Measurements from ENCODE around the gene FZD2.

FZD2 gene

DNA sequence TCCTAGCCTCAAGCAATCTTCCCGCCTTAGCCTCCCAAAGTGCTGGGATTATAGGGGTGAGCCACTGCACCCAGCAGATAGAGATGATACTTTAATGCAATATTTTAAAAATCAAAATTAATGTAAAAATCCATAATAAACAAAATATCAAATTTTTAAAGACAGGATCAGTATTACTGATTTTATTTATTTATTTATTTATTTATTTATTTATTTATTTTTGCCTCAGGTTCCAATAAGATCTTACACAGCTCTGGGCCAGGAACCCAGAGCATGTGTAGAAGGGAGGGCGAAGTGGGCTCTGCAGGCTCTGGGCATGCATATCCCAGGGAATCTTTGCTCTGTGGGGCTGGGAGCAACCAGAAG lies 41.6 kb downstream of the FZD2 start:
- H3K27ac ChIP-seq, result no peak overlapping the region

DNA sequence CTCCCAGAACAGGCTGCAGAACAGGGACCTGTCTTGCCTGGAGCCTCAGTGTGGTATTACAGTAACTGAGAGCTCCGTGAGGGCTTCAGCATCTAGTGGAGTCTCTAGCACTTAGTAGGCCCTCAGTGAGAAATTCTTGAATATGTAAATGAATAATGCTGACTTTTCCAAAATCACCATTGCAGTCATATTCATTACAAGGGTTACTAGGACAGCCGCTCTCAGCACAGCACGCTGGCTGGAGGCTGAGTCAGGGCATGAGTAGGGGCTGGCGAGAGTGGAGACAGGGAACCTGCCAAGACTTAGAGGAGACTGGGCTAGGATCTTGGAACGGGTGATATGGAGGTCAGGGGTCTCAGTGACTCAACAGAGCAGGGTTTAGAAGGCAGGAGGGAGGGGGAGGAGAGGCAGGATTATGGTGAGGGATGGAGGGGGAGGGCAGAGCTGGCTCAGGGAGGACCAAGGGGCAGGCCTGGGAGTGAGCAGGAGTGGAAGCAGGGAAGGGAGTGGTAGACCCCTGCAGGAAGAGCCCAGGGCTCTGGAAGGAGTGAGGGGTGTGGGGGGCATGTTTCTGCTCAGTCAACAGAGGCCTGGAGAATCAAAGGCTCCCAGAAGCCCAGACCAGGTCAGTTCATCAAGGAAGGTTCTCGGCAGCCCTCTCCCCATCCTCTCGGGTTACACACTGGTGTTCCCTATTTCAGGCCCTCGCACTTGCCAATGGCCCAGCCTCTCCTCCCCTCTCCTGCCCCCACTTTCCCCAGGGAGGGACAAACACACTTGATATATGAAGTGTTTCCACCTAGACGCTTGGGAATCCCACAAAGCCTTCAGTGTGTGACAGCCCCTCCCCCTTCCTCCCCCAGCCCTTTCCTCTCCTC lies 42.3 kb downstream of the FZD2 start:
- TF ChIP-seq, protein P1, sequence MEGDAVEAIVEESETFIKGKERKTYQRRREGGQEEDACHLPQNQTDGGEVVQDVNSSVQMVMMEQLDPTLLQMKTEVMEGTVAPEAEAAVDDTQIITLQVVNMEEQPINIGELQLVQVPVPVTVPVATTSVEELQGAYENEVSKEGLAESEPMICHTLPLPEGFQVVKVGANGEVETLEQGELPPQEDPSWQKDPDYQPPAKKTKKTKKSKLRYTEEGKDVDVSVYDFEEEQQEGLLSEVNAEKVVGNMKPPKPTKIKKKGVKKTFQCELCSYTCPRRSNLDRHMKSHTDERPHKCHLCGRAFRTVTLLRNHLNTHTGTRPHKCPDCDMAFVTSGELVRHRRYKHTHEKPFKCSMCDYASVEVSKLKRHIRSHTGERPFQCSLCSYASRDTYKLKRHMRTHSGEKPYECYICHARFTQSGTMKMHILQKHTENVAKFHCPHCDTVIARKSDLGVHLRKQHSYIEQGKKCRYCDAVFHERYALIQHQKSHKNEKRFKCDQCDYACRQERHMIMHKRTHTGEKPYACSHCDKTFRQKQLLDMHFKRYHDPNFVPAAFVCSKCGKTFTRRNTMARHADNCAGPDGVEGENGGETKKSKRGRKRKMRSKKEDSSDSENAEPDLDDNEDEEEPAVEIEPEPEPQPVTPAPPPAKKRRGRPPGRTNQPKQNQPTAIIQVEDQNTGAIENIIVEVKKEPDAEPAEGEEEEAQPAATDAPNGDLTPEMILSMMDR (IDR thresholded peaks at IDR 0.05), result no peak
- TF ChIP-seq ZFX (IDR thresholded peaks at IDR 0.05; ENCODE audit: borderline replicate concordance), result no peak
- no peak overlapping the region for H3K27ac ChIP-seq

More for the DNA sequence above, 41.6 kb downstream of the FZD2 start:
- no peak for TF ChIP-seq ZFX (IDR thresholded peaks at IDR 0.05; ENCODE audit: borderline replicate concordance)
- TF ChIP-seq, protein P1 (IDR thresholded peaks at IDR 0.05), result no peak

DNA sequence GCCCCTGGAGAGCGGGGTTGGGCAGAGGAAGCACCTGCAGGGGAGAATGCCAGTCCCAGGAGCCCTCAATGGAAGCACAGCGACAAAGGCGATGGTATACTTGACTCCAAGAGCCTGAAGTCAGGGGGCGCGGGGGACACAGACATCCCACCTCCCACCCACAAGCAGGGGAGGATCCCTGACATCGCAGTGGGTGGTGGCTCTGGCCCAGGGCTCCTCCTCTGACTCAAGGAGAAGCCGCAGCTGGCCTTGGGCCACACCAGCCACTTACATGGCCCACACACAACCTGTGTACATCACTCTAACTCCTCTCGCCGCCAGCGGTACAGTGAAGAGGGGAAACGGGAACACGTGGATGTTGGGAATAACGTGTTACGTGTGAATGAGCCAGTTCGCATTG lies 44.3 kb downstream of the FZD2 start:
- no peak overlapping the region for H3K27ac ChIP-seq
- TF ChIP-seq ZFX (IDR thresholded peaks at IDR 0.05; ENCODE audit: borderline replicate concordance), result no peak
- TF ChIP-seq, protein P1 (IDR thresholded peaks at IDR 0.05), result no peak

DNA sequence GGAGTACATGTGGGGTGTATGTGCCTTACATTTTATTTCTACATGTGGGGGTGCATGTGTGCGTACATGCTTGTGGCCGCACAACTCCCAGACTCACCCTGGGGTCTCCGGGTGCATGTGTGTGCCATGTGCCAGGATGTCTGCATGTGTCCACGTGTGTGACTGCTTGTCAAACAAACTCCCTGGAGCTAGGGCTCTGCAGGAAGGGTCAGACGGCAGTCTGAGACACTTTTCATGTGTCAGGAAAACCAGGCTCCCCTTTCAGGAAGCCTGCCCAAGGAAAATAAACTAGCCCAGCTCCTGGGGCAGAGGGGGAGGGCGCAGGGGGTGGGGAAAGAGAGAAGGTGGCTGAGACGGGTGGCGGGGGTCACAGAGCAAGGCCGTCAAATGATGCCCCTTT lies 44.7 kb downstream of the FZD2 start:
- H3K27ac ChIP-seq, result no peak overlapping the region
- TF ChIP-seq ZFX (IDR thresholded peaks at IDR 0.05; ENCODE audit: borderline replicate concordance), result no peak
- TF ChIP-seq, protein P1 (IDR thresholded peaks at IDR 0.05), result no peak

DNA sequence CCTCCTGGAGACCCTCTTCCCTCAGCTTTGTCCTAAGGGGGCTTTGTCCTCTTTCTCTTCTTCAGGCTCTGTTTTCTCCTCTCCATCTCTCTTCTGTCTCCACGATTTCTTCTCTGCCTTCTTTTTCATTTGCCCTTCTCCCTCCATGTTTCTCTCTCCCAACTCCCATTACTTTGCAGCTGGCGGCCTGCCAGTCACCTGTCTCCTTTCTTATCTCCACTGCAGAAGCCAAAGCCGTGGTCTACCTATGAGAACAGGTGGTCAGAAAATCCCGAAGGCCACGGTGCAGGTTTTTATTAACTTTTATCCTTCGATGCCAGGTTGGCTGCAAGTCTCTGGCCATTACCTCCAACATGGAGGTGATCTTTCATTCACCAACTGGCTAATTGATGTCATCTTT lies 45.1 kb downstream of the FZD2 start:
- TF ChIP-seq, protein P1 (IDR thresholded peaks at IDR 0.05), result no peak
- TF ChIP-seq ZFX (IDR thresholded peaks at IDR 0.05; ENCODE audit: borderline replicate concordance), result no peak
- no peak overlapping the region for H3K27ac ChIP-seq

DNA sequence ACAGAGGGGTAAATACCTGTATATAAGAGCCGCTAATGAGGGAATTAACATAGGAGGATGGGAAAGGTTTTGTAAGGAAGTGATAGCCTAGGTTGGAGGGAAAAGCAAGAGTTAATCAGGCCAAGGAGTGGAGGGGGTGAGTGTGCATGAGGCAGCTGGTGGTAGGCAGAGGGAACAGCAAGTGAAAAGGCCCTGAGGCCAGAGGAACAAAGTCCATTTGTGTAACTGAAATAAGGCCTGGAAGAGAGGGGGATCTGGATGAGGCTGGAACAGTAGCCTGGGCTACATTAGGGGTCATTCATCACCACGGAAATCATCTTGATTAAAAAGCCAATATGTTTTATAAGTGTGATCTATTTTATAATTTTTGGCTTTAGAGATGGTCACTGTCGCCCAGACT lies 45.7 kb downstream of the FZD2 start:
- H3K27ac ChIP-seq, result no peak overlapping the region
- no peak for TF ChIP-seq ZFX (IDR thresholded peaks at IDR 0.05; ENCODE audit: borderline replicate concordance)
- TF ChIP-seq, protein P1 (IDR thresholded peaks at IDR 0.05), result no peak

DNA sequence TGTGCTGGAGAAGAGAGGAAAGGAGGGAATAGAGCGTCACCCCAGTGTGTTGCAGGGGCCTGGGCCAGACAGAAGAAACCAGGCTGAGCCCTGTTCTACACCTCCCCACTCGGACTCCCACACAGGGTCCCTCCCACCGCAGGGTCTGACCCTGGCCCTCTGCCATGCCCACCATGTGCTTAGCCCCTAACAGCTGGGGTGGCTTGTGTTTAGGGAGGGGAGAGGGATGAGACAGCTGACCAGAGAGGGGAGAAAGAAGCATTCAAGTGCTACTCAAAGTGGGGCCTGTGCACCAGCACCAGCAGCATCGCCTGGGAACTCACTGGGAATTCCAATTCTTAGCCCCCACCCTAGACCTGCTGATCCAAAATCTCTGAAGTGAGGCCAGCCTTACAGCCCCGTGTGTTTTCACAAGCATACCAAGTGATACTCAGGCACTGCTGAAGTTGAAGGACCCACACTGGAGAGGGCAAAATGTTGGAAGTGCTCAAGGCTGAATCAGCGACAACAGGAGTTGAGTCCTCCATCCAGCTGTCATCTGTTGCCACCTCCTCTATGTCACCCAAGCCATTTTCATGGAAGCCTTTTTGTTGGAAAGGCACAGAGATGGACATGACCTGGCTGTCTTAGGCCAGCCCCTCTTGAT lies 47.0 kb downstream of the FZD2 start:
- TF ChIP-seq ZFX (IDR thresholded peaks at IDR 0.05; ENCODE audit: borderline replicate concordance), result no peak
- TF ChIP-seq, protein P1 (IDR thresholded peaks at IDR 0.05), result no peak
- no peak overlapping the region for H3K27ac ChIP-seq

All from 22Rv1 (cell line).